VCaP (cell line): Measurements from ENCODE around the gene NUBP2.

ENCODE experiments used
- H3K27ac ChIP-seq: fragments of 450-650 bp; 2 replicates; pipeline ENCODE4 v1.5.1; 2017
- TF ChIP-seq, protein P1 (sequence below): fragments of 450-650 bp; conservative IDR thresholded peaks from 2 replicates; pipeline ENCODE4 v1.5.1; 2017; ENCODE audit warnings: mild to moderate bottlenecking, moderate library complexity

Gene NUBP2

DNA sequence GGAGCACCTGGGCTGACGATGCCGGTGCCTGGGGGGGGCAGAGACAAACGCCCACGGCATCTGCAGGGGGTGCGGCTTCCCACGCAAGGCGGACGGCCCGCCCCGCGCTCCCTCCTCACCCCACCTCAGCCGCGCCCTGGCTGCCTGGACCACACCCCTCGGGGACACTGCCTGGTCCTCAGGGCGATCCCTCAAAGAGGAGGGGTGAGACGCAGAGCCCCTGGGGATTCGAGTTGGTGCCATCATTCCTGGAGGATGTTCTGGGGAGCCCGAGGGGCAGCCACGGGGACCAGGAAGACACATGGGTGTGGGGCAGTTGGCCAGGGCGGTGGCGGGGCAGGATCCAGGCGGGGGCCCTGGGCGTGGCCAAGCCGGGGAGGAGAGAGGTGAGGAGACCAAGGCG is 6.9 kb downstream of the NUBP2 start:
- TF ChIP-seq, protein P1, sequence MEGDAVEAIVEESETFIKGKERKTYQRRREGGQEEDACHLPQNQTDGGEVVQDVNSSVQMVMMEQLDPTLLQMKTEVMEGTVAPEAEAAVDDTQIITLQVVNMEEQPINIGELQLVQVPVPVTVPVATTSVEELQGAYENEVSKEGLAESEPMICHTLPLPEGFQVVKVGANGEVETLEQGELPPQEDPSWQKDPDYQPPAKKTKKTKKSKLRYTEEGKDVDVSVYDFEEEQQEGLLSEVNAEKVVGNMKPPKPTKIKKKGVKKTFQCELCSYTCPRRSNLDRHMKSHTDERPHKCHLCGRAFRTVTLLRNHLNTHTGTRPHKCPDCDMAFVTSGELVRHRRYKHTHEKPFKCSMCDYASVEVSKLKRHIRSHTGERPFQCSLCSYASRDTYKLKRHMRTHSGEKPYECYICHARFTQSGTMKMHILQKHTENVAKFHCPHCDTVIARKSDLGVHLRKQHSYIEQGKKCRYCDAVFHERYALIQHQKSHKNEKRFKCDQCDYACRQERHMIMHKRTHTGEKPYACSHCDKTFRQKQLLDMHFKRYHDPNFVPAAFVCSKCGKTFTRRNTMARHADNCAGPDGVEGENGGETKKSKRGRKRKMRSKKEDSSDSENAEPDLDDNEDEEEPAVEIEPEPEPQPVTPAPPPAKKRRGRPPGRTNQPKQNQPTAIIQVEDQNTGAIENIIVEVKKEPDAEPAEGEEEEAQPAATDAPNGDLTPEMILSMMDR, result no peak
- H3K27ac ChIP-seq, result no peak overlapping the region

DNA sequence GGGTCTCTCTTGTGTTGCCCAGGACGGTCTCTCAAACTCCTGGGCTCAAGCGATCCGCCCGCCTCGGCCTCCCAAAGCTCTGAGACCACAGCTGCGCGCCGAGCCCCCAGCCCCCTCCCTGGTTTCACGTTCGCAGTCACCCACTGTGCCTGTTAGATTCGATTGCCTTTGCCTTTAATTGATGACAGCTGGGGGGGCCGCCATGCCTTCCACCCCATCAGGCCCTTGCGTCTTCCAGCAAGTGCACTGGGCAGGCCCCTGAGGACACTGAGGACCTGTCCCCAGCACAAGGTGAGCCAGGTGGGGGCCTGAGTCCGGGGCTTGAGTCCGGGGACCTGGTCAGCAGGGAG is 7.5 kb downstream of the NUBP2 start:
- no peak overlapping the region for H3K27ac ChIP-seq
- TF ChIP-seq, protein P1, result no peak

DNA sequence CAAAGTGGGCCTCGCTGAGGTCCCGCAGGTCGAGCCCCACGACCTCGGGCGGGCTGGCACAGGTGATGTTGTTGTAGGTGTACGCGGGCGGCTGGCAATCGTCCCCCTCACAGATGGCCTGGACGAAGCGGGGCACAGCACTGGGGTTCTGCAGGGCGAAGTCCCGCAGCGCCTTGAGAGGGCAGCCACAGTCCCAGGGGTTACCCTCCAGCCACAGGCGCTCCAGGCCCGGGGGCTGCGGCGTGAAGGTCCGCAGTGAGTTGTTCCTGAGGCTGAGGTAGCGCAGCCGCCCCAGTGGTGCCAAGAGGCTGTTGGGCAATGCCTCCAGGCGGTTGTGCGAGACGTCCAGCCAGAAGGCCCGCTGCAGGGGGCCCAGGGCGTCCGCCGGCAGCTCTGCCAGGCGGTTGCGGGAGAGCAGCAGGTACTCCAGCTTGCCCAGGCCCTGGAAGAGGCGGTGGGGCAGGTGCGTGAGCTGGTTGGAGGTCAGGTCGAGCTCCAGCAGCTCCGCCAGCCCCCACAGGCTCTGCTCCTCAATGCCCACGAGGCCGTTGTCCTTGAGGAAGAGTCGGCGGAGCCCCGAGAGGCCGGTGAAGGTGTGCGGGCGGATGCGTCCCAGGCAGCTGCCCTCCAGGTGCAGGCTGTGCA is 8.0 kb downstream of the NUBP2 start:
- H3K27ac ChIP-seq, result no peak overlapping the region

DNA sequence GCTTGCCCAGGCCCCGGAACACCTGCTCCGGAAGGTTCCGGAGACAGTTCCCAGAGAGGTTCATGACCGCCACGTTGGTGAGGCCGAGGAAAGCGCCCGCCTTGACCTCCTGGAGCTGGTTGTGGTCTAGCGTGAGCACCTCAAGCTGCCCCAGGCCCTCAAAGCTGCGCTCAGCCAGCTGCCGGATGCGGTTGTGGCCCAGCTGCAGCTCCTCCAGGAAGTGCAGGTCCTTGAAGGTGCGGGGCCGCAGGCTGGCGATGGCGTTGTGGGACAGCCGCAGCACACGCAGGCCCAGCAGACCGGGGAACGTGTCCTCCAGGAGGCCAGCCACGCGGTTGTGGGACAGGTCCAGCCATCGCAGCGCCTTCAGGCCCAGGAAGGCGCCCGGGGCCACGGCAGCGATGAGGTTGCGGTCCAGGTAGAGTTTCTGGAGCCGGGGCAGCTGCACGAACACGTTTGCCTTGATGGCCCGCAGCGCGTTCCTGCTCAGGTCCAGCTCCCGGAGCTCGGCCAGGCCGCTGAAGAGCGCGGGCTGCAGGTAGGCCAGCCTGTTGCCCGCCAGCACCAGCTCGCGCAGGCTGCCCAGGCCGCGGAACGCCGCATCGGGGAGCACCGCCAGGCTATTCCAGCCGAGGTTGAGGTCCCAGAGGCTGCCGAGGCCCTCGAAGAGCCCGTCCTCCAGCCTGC is 8.6 kb downstream of the NUBP2 start:
- TF ChIP-seq, protein P1, result no peak
- H3K27ac ChIP-seq, result no peak overlapping the region

More for the DNA sequence above, 8.0 kb downstream of the NUBP2 start:
- TF ChIP-seq, protein P1, result no peak

DNA sequence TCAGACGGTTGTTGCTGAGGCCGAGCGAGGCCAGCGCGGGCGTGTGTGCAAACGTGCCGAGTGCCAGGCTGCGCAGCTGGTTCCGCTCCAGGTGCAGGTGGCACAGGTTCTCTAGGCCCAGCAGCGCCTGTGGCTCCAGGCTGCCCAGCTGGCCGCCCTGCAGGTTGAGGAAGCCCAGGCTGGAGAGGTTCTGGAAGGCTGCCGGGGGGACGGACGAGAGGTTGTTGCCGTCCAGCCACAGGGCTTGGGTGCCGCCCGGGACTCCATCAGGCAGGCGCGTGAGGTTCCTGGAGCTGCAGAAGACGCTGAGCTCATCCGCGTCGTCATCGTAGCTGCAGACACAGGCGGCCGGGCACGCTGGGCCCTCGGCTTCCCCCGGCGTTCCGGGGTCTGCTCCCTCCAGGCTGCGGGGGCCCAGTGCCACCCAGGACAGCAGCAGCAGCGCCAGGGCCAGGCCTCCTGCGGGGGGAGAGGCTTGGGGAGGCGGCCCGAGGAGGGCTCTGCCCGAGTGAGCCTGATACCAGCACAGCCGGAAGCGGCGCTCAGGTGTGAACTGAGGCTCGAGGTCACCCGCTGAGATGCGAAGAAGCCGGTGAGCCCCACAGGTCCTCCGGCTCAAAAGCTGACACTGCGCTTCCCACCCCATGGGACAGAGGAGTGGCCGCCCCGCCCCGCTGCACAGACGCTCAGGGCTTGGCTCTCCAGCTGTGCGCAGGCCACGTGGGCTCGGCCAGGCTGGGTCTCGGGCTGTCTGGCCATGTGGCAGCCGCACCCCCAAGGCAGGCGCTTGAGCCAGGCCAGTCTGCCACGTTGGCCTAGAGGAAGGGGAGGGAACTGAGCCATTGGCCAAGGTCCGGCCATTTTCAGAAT is 9.4 kb downstream of the NUBP2 start:
- H3K27ac ChIP-seq, result no peak overlapping the region
- TF ChIP-seq, protein P1, result no peak

DNA sequence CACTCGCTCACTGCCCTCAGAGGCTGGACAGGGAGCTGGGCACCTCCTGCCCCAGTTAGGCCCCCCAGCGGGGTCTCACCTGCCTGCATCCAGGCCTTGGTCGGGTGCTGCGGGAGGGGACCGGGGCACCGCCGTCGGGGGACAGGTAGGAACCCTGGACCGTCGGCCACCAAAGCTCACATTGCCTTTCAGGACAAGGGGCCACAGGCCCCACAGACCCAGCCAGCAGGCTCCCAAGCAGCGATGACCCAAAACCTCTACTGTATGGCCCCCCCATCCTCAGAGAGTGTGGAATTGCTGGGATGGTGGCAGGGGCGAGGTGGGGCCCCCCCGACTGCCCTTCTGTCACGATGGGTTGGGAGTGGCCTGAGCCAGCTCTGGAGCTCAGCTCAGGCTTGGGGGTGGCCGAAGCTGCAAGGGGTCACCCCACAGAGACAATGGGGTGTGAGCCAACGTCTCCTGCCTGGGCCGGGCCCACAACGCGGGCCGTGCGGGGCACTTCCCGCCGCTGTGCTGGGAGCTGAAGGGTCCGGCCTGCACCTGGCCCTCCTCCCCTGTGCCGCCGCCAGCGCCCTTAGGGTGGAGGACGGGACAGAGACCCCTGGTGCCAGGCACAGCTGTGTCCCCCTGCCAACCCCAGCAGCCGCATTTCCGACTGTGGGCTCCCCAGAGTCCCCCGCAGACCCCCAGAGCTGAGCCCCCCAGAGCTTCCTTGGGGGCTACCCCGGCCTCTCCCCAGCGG is 10.2 kb downstream of the NUBP2 start:
- TF ChIP-seq, protein P1, result no peak
- H3K27ac ChIP-seq, result no peak overlapping the region
